Endothelial cell of umbilical vein (primary cell): Measurements from ENCODE around the gene ABCG5. TPM values are rescaled to one million over a fixed set of nuclear protein-coding genes. Genes with fewer than 3 reads are reported as not detected.

Source experiments
- BruUV-seq: library from RNA; stranded (reverse); fragments of 400-500 nt; replicated peaks from 2 replicates; lab custom pipeline; 2021; lab: Mats Ljungman, UMichigan
- CTCF ChIA-PET: fragments of 300-600, 350-600 bp; sonication (Branson Sonifier 250); formaldehyde crosslinking; loops from one replicate; lab custom pipeline; 2021; ENCODE audit warnings: antibody characterized with exemption, inconsistent platforms; lab: Charles Lee
- POLR2A ChIA-PET: fragments of 300-600, 350-600 bp; sonication (Branson Sonifier 250); formaldehyde crosslinking; loops from one replicate; lab custom pipeline; 2021; ENCODE audit warnings: antibody characterized with exemption, inconsistent platforms; lab: Charles Lee
- DNase-seq: peaks from one replicate; pipeline ENCODE4 v3.0.0-alpha.2; 2011; ENCODE audit warnings: low read depth, low spot score
- FAIRE-seq: peaks from 2 replicates; lab custom pipeline; 2011; peaks lifted over from hg19 to GRCh38; lab: Jason Lieb, UNC
- H2AFZ ChIP-seq: 2 replicates; pipeline ENCODE4 v1.6.0; 2012; ENCODE audit warnings: low read depth, low read length, control low read depth, inconsistent platforms
- H3K27ac ChIP-seq: 2 replicates; pipeline ENCODE4 v1.5.1; 2011; ENCODE audit warnings: low read depth, mild to moderate bottlenecking, control low read depth, low read length, moderate library complexity; ENCODE audit not compliant: insufficient read depth
- H3K27me3 ChIP-seq, 2 experiments: 2 replicates each; pipeline versions ENCODE4 v1.6.0 to v1.6.1; 2011; ENCODE audit warnings: low read length in 2 of 2, mixed read lengths in 1 of 2; ENCODE audit not compliant: control insufficient read depth in 2 of 2, insufficient read depth in 2 of 2
- H3K36me3 ChIP-seq, 2 experiments: 2 replicates in 1 of 2; 3 replicates in 1 of 2; pipeline ENCODE4 v1.5.1; 2011; ENCODE audit warnings: low read length in 2 of 2, mild to moderate bottlenecking in 1 of 2, moderate library complexity in 1 of 2; ENCODE audit not compliant: control insufficient read depth in 2 of 2, insufficient read depth in 2 of 2; ENCODE audit errors: extremely low read depth in 1 of 2
- H3K4me1 ChIP-seq: 3 replicates; pipeline ENCODE4 v1.5.1; 2011; ENCODE audit warnings: mild to moderate bottlenecking, low read length; ENCODE audit not compliant: control insufficient read depth, insufficient read depth; ENCODE audit errors: extremely low read depth
- H3K4me2 ChIP-seq: 2 replicates; pipeline ENCODE4 v1.6.1; 2011; ENCODE audit warnings: low read length, control low read depth, mixed read lengths; ENCODE audit not compliant: insufficient read depth
- H3K4me3 ChIP-seq, 3 experiments: fragments of 200-600 bp in 1 of 3; sonication (generic), shearing (Covaris generic) in 1 of 3; replicated peaks in 1 of 3; 2 replicates each; pipeline ENCODE4 v1.5.1; 2011 to 2016; ENCODE audit warnings: control low read depth in 3 of 3, low read length in 3 of 3, mild to moderate bottlenecking in 2 of 3, inconsistent platforms in 1 of 3, low read depth in 1 of 3, moderate library complexity in 1 of 3; ENCODE audit not compliant: insufficient read depth in 1 of 3
- H3K79me2 ChIP-seq: 2 replicates; pipeline ENCODE4 v1.6.0; 2012; ENCODE audit warnings: low read length, inconsistent platforms; ENCODE audit not compliant: control insufficient read depth, insufficient read depth
- H3K9ac ChIP-seq: replicated peaks from 2 replicates; pipeline ENCODE3; 2011; ENCODE audit warnings: low read length, control low read depth; ENCODE audit not compliant: insufficient read depth; ENCODE audit errors: extremely low read depth
- H3K9me1 ChIP-seq: replicated peaks from 3 replicates; pipeline ENCODE4 v1.6.0; 2011; ENCODE audit warnings: mild to moderate bottlenecking, low read length; ENCODE audit not compliant: control insufficient read depth, insufficient read depth; ENCODE audit errors: extremely low read depth
- H3K9me3 ChIP-seq: replicated peaks from 2 replicates; pipeline ENCODE4 v1.5.1; 2012; ENCODE audit warnings: low read length, inconsistent platforms; ENCODE audit not compliant: control insufficient read depth, insufficient read depth
- H4K20me1 ChIP-seq: replicated peaks from 2 replicates; pipeline ENCODE3; 2011; ENCODE audit warnings: mild to moderate bottlenecking, low read length; ENCODE audit not compliant: control insufficient read depth, insufficient read depth; ENCODE audit errors: extremely low read depth
- EZH2 ChIP-seq: IDR thresholded peaks from 2 replicates; pipeline ENCODE4 v1.6.1; 2012; ENCODE audit warnings: borderline replicate concordance, low read depth, mild to moderate bottlenecking, moderate library complexity, low read length, inconsistent platforms; ENCODE audit not compliant: severe bottlenecking
- FOS ChIP-seq: IDR thresholded peaks from 2 replicates; pipeline ENCODE4 v1.6.1; 2011; ENCODE audit warnings: mild to moderate bottlenecking, low read length, moderate library complexity, borderline replicate concordance; ENCODE audit not compliant: insufficient read depth
- GATA2 ChIP-seq: IDR thresholded peaks from 2 replicates; pipeline ENCODE4 v1.7.0; 2011; ENCODE audit warnings: low read depth, mild to moderate bottlenecking, moderate library complexity, mixed read lengths, low read length; ENCODE audit not compliant: insufficient read length, insufficient read depth
- JUN ChIP-seq: IDR thresholded peaks from 2 replicates; pipeline ENCODE4 v1.6.1; 2011; ENCODE audit warnings: borderline replicate concordance, low read depth; ENCODE audit not compliant: insufficient read length, insufficient read depth
- POLR2AphosphoS5 ChIP-seq: IDR thresholded peaks from 2 replicates; pipeline ENCODE4 v1.6.1; 2012; ENCODE audit warnings: low read depth, mild to moderate bottlenecking, control low read depth, low read length, moderate library complexity; ENCODE audit not compliant: insufficient read depth
- dilution Hi-C: fragments of 300-500 bp; cut with MboI; formaldehyde crosslinking; loops from one replicate; pipeline ENCODE4 v1.15.0; 2019; ENCODE audit warnings: low sequenced_read_pairs; ENCODE audit not compliant: extremely low pct_ligation_motif_present
- intact Hi-C: fragments of 100-400 bp; cut with micrococcal nuclease; formaldehyde crosslinking; loops from one replicate; pipeline ENCODE4 v1.10.0; 2022
- polyA plus RNA-seq, 4 experiments: library from polyadenylated mRNA; depleted of rRNA in 3 of 4; stranded (reverse) in 3 of 4; unstranded in 1 of 4; fragments of >200 nt; gene quantifications; 2 replicates each; pipeline versions ENCODE4 v1.2.1 to v1.2.3, GENCODE V29; 2011 to 2012; ENCODE audit warnings: missing spikeins in 1 of 4
- small RNA-seq: library from RNA; depleted of rRNA; stranded (forward); fragments of <200 nt; gene quantifications from one replicate; pipeline ENCODE3, GENCODE V24; 2012; ENCODE audit warnings: low replicate concordance, low read depth; ENCODE audit not compliant: insufficient read depth, insufficient read length
- total RNA-seq: library from RNA; stranded (reverse); gene quantifications from 2 replicates; pipeline ENCODE4 v1.2.3, GENCODE V29; 2021
- TF ChIP-seq, protein P1 (sequence below): IDR thresholded peaks from 2 replicates; pipeline ENCODE4 v1.6.1; 2011; ENCODE audit not compliant: insufficient read depth, insufficient read length

The ABCG5 gene
- total and polyA plus RNA-seq, 2 donors (not counting 3 experiments of a cell fraction or from before 2014, with no cell fraction given), result not detected

DNA sequence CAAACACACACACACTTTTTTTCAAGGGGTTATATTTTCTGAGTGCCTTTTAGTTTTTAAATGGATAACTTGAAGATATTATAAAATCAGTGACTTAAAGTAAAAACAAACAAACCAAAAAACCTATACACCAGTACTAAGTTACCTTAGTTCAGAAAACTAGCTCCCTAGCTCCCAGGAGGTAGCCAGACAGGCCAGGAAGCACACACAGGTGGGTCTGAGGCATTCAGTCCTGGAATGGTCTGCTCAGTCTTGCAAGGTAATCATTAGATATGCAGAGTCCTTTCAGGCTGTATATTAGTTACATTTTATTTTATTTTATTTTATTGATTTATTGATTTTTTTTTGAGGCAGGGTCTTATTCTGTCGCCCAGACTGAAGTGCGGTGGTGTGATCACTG lies 75.5 kb downstream of the ABCG5 start:
- no TSS peak for BruUV-seq
- intact Hi-C loops, result no loop called here
- TF ChIP-seq EZH2, result no peak
- TF ChIP-seq, protein P1, sequence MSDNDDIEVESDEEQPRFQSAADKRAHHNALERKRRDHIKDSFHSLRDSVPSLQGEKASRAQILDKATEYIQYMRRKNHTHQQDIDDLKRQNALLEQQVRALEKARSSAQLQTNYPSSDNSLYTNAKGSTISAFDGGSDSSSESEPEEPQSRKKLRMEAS, result no peak
- no peak for TF ChIP-seq POLR2AphosphoS5
- no peak for TF ChIP-seq JUN
- no peak for TF ChIP-seq GATA2
- no peak for TF ChIP-seq FOS

More for the DNA sequence above, 75.5 kb downstream of the ABCG5 start:
- Histone ChIP-seq H4K20me1 (no peaks in the 10 kb centered on the region), H3K4me1 (peaks cover 3% of the 10 kb centered on the region), H3K4me2 (no peak overlapping the region), H3K27ac (no peak overlapping the region), H2AFZ (no peak overlapping the region), H3K4me3 (no peak overlapping the region), H3K27me3 (no peaks in the 10 kb centered on the region), H3K36me3 (no peaks in the 10 kb centered on the region), H3K9ac (no peak overlapping the region), H3K79me2 (no peaks in the 10 kb centered on the region), H3K9me3 (no peaks in the 10 kb centered on the region), H3K9me1 (no peaks in the 10 kb centered on the region)
- CTCF ChIA-PET, result no interaction called here
- DNase-seq, result no peak
- FAIRE-seq, result no peak
- dilution Hi-C loops, result no loop called here
- POLR2A ChIA-PET, result no interaction called here

Small RNAs within 50 kb of the gene (small RNA-seq; reads per million reads assigned to genes)
- gene RN7SKP66, result not detected

Other genes starting within 250 kb of the ABCG5 start
- gene THADA, start 242.8 kb downstream of the ABCG5 start, total RNA-seq, result 23.7 and 25.3 TPM in 2 replicates
- 22.3 and 22.6 TPM in 2 replicates for gene THADA, start 242.8 kb downstream of the ABCG5 start, polyA plus RNA-seq
- gene PLEKHH2, start 201.6 kb downstream of the ABCG5 start, total RNA-seq, result 0.58 and 1.1 TPM in 2 replicates
- 0.35 and 0.41 TPM in 2 replicates for gene PLEKHH2, start 201.6 kb downstream of the ABCG5 start, polyA plus RNA-seq
- gene C1GALT1C1L, start 162.4 kb downstream of the ABCG5 start, total RNA-seq, result 0.40 and 0.74 TPM in 2 replicates
- gene C1GALT1C1L, start 162.4 kb downstream of the ABCG5 start, polyA plus RNA-seq, result 0.38 and 0.76 TPM in 2 replicates
- gene DYNC2LI1, start 64.8 kb downstream of the ABCG5 start, total RNA-seq, result 8.7 and 8.9 TPM in 2 replicates
- 2.9 and 4.2 TPM in 2 replicates for gene DYNC2LI1, start 64.8 kb downstream of the ABCG5 start, polyA plus RNA-seq
- not detected in 2 replicates for gene ABCG8, start 132 bp upstream of the ABCG5 start, total RNA-seq
- not detected in 2 replicates for gene ABCG8, start 132 bp upstream of the ABCG5 start, polyA plus RNA-seq
- gene LRPPRC, start 157.2 kb upstream of the ABCG5 start, total RNA-seq, result 68.2 and 94.0 TPM in 2 replicates
- gene LRPPRC, start 157.2 kb upstream of the ABCG5 start, polyA plus RNA-seq, result 13.3 and 22.6 TPM in 2 replicates